HG03196 (cell line): ENCODE results near the gene MT1H.
"Not testable (repeated sequence)": the region's sequence is repeated elsewhere in the genome, so short reads cannot be mapped to it uniquely, and the experiment has no call there.

Source experiments
- ATAC-seq: cut with Tn5 transposase; IDR thresholded peaks from one replicate; pipeline ENCODE4 v1.9.1; 2021; ENCODE audit not compliant: unreplicated experiment

The MT1H gene

DNA sequence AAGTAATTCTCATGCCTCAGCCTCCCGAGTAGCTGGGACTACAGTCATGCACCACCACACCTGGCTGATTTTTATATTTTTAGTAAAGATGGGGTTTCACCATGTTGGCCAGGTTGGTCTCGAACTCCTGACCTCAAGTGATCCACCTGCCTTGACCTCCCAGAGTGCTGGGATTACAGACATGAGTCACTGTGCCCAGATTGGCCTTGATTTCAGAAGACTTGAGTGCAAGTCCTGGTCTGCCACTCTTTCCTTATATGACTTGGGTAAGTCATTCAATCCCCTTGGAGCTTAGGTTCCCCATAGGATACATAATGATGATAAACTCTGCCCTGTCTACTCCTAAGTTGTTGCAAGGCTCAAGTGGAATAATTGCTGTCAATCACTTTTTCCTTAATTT, 47.9 kb downstream of the MT1H start:
- not testable (repeated sequence) for ATAC-seq
